Left colon (tissue), 2 donors: ENCODE results near the gene KAZN. TPM values are rescaled to one million over a fixed set of nuclear protein-coding genes. Genes with fewer than 3 reads are reported as not detected.

Experiments used
- ATAC-seq: fragments of 200-7000 bp; cut with Tn5 transposase; one replicate; pipeline ENCODE4 v1.9.1; 2020; ENCODE audit warnings: mild to moderate bottlenecking, moderate library complexity
- DNase-seq, 2 donors: peaks; one replicate each; pipeline ENCODE4 v3.0.0-alpha.2; 2020
- intact Hi-C, 2 donors: fragments of 100-400 bp; cut with DNase I in 1 of 2; cut with micrococcal nuclease in 1 of 2; formaldehyde crosslinking; loops; one replicate each; pipeline versions ENCODE4 v1.11.2 to v1.14.0; 2022; cut with DNase I, micrococcal nuclease
- total RNA-seq, 2 donors: library from RNA; stranded (reverse); fragmentation: NEBNext Ultra II Directional; extraction: Animal tissue kit (Norgen Biotek cat#: 25700); gene quantifications; one replicate each; pipeline ENCODE4 v1.2.1, GENCODE V29; 2021
- donor health status: DM: no; HTN: no; CAD: no.
- donor health status: DM: yes; HTN: yes; CAD: no.

The KAZN gene
- total RNA-seq, 2 donors from 2014 or later, result 11.4 to 14.2 TPM

- no peak for ATAC-seq
- intact Hi-C loops, result no loop called here
- DNase-seq, result no peak
Observed at GRCh38 chr1:14980621-14981218, 382.2 kb downstream of the KAZN start.

DNA sequence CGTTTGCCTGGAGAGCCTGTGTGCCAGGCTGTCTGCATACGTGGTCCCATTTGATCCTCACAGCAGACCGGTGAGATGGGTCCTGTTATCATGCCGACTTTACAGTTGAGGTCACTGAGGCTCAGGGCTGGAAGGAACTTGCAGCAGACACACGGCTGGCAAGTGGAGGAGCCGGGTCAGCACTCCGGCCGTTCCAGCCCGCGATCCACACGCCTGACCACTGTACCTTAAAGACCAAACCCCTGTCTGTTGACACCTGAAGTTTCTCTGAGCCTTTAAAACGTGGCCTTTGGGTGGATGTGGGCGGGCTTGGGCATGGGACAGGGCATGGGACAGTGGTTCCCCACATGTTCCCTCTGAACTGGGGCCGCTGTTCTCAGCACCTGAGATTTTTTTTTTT lies 383.5 kb downstream of the KAZN start:
- intact Hi-C loops, result no loop called here
- DNase-seq (no peak), ATAC-seq (no peak)

- no peak for DNase-seq
- intact Hi-C loops, result no loop called here
- ATAC-seq, result no peak
Observed at GRCh38 chr1:14983277-14983676, 384.8 kb downstream of the KAZN start.

GRCh38 chr1:14986168-14986567 lies 387.7 kb downstream of the KAZN start:
- DNase-seq, result no peak
- intact Hi-C loops, result no loop called here
- no peak for ATAC-seq

DNA sequence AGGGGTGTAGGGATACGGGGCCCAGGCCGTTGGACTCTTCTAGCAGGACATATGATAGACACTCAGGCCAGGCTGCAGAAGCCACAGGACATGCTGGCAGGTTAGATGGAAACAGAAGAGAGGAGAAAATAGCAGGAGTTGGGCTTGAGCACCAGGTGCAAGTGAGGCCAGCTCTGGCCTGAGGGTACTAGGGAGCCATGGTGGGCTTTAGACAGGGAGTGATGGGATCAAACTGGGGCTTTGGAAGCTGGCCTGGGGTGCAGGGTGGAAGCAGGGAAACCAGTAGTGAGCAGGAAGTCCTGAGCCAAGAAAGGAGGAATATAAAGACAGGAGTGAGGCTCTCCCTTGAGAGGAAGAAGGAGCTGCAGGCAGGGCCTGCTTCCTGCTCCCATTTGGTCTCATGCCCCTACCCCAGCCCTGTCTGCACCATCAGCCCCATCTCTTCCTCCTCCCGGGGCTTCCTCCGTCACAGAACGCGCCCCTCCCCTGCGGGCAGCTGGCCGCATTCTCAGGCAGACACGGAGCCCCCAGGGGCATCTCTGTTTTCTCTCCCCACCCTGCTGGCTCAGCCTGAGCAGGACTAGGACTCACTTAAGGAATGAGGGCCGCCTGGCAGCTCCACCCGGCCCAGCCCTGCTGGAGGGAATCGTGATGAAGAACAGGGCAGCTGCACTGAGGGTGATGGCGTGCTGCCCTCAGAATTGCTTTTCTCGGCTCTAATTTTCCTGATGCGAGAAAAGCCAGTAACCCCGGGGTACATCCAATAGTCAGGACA lies 389.5 kb downstream of the KAZN start:
- DNase-seq (peak in 1 of 2 donors; percentile 40), ATAC-seq (no peak)

DNA sequence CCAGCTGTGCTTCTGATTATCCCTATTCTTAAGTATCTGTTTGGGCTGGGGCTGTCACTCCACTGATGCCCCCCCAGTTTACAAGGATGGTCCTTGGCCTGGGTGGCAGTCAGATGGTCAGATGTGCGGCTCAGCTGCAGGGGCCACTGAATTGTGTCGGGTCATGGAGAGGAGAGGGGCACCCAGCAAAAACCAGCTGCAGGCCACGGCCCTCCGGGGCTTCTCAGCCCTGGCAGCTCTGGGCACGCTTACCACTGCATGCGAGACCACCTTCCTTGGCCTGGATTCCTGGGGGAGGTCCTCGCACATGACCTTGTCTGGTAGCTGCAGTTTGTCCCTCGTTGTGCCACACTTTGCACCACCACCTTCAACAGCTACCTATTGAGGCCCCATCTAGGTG lies 390.2 kb downstream of the KAZN start:
- no peak for DNase-seq
- no peak for ATAC-seq
- intact Hi-C loops, result no loop called here

More for the DNA sequence above, 389.5 kb downstream of the KAZN start:
- intact Hi-C loops, result no loop called here

GRCh38 chr1:14989931-14990728 lies 391.6 kb downstream of the KAZN start:
- DNase-seq (no peak), ATAC-seq (no peak)
- intact Hi-C loops, result no loop called here

- ATAC-seq (no peak), DNase-seq (no peak)
- intact Hi-C loops, result no loop called here
Observed at GRCh38 chr1:14993414-14993813, 394.9 kb downstream of the KAZN start.

DNA sequence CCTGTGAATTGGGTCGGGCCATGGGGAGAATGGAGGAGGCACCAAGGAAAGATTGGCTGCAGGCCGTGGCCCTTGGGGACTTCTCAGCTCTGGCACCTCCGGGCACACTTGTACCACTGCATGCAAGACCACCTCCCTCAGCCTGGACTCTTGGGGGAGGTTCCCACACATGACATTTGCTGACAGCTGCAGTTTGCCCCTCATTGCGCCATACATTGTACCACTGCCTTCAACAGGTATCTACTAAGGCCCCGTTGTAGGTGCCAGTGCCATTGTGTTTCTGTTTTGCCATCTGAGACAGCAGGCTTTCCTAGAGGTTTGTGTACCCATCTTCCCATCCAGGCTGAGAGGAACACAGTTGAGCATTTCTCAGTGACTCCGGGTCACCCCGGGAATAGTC lies 395.7 kb downstream of the KAZN start:
- no peak for DNase-seq
- intact Hi-C loops, result no loop called here
- no peak for ATAC-seq

DNA sequence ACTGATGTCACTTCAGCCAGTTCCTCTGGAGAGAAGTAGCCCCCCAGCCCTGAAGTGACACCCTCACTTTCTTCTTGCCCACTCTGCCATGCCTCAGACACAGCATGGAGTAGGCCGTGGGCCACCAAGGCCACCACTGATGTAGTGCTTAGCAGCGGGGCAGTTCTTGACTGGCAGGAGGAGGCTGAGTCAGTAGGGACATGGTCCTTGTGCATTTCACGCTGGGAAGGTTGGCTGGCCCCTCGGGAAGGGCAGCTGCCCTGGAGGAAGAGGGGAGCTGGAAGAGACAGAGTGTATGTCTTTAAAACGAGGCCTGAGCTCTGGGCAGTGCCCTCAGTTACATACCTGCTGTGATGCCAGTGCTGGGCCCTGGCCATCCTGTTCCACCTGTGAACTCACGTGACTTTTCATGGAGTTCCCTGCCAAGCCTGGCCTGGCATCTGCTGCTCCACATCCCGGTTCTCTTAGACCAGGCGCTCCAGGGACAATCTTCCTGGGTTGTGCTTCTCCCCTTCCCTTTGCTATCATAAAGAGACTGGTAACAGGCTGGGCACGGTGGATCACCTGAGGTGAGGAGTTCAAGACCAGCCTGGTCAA lies 396.5 kb downstream of the KAZN start:
- ATAC-seq (no peak), DNase-seq (no peak)
- intact Hi-C loops, result no loop called here

DNA sequence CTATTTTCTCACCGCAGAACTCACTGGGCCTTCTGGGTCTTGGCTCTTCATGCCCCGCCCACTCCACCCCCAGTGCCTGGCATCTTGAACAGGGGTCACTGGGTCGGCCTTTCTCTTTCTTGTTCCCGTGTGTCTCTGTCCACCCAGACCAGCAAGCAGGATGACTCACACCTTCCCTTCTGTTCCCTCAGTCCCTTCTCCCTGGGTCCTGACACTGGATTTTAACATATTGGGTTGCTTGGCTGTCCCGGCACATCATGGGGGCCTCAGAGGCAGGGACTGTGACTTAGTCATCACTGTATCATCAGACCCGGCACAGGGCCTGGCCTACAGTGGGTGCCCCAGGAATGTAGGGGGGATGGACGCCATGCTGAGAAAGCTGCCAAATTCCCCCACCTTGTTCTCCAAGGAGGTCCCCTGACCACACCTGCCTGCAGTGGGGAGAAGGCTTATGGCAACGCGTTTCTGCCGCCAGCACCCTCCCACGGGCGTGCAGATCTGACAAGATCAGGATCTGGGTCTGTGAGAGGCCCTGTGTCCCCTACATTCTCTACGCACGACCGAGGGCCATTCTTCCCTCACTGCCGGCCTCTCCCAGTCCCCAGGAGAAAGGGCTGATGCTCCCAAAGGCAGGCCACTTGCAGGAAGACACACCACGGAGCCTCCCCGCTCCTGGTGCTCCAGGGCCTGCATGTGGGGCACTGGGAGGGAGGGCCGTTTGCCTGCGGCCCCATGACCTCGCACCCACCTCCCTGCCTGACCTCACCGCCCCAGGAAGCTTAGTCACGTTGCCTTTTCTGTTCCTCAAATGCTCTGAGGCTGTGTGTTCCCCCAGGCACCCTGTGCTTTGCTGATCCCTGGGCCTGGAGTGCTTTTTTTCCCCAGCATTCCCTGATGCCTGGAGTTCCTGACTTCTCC lies 397.9 kb downstream of the KAZN start:
- ATAC-seq, result no peak
- DNase-seq, result no peak
- intact Hi-C loops, result no loop called here

- ATAC-seq (no peak), DNase-seq (no peak)
- intact Hi-C loops, result no loop called here
Observed at GRCh38 chr1:14997646-14998276, 399.3 kb downstream of the KAZN start.

DNA sequence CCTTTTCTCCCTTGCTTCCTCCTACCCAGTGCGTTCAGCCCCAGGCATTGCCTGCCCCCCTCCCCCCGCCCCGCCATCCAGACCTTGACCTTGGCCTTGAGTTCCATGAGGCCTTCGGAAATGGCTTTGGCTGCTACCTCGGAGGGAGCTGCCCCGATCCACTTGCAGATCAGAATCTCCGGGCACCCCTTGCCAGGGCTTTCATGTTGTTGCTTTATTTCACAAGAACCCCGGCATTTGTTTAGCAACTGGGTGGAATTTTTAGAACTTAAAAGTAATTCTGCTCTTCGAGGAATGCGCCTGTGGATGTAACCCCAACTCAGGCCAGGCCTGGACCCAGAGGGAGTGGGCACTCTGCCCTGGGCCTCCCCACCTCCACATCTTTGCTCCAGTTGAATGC lies 401.0 kb downstream of the KAZN start:
- DNase-seq, result no peak
- ATAC-seq, result no peak
- intact Hi-C loops, result no loop called here

DNA sequence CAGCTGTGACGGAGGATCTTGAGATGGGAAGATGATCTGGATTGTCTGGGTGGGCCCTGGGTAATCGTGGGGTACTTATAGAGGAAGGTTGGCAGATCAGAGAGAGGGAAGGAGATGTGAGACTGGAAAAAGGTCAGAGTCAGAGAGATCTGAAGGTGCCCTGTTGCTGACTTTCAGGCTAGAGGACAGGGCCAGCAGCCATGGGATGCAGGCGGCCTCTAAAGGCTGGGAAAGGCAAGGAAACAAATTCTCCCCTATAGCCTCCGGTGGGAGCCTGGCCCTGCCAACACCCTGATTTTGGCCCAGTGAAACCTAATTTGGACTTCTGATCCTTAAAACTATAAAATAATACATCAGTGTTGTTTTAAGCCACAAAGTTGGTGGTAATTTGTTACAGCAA lies 401.5 kb downstream of the KAZN start:
- DNase-seq (no peak), ATAC-seq (no peak)
- intact Hi-C loops, result no loop called here

DNA sequence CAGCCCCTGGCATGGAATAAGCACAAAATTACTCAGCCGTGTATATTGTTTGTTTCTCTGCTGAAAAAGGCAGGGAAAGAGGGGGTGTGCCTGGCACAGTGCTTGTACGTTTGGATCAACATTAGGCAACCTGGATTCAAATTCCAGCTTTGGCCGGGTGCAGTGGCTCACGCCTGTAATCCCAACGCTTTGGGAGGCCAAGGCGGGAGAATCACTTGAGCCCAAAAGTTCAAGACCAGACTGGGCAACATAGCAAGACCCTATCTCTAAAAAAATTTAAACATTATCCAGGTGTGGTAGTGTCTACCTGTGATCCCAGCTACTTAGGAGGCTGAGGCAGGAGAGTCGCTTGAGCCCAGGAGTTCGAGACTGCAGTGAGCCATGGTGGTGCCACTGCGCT lies 402.2 kb downstream of the KAZN start:
- DNase-seq, result no peak
- intact Hi-C loops, result no loop called here
- no peak for ATAC-seq

- DNase-seq, result no peak
- no peak for ATAC-seq
- intact Hi-C loops, result no loop called here
Observed at GRCh38 chr1:15001317-15001915, 402.9 kb downstream of the KAZN start.

DNA sequence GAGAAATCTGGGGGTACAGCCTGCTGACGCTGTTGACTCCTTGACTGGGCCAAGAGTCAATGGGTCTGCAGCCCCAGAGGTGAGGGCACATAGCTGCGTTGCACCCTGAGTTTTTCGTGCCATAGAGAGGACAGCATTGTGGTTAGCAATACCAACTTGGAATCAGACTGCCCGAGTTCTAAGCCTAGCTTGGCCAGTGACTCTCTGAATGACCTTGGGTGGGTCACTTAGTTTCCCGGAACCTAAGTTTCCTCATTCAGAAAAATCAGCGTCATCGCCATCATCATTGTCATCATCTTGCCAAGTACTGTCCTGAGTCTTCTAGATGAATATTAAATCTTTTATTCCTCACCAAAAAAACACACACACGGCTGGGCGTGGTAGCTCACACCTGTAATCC lies 403.8 kb downstream of the KAZN start:
- no peak for ATAC-seq
- intact Hi-C loops, result no loop called here
- no peak for DNase-seq

DNA sequence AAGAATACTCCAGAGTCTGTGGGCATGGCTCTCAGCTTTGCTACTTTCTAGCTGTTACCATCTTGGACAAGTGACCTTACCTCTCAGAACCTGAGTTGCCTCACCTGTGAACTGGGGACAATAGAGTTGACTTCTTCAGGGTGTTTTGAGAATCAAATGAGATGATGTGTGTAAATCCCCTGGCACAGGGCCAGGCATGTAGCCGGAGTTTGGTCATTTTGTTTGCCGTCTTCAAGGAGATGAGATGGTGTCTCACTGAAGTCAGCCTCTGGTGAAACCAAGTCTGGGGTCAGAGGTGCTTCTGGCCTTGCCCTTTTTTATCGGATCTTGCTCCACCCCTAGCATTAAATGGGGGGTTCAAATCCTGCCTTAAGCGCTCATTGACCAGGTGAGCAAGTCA lies 405.9 kb downstream of the KAZN start:
- no peak for ATAC-seq
- no peak for DNase-seq
- intact Hi-C loops, result no loop called here
